ENCODE measurements around the gene ATP13A3. TPM values are rescaled to one million over a fixed set of nuclear protein-coding genes. Genes with fewer than 3 reads are reported as not detected.

The ATP13A3 gene
- total and polyA plus RNA-seq, 2 of the 4 experiments (the other 2 are of a cell fraction), result 48.1 to 154 TPM

- ChIA-PET POLR2A (ENCODE audit: unreplicated experiment) (no interaction called here), CTCF (interaction anchor here (1.7 kb wide), 1 partner anchor 10 kb away, joined by 6 read pairs; no protein-coding TSS in a partner anchor)
- H3K27me3 ChIP-seq (ENCODE audit: control insufficient read depth, insufficient read depth, low read length), result no peaks in the 10 kb centered on the region
- no peak overlapping the region for H3K27ac ChIP-seq (ENCODE audit: insufficient read depth, low read length)
- H2BK5ac ChIP-seq (ENCODE audit: low read depth, low read length, poor library complexity, severe bottlenecking), result no peak overlapping the region
- no peak for TF ChIP-seq CEBPB (IDR thresholded peaks at IDR 0.05; ENCODE audit: low read depth, low read length)
- no peak for TF ChIP-seq RFX5 (IDR thresholded peaks at IDR 0.05; ENCODE audit: low read depth, low read length)
- no peak for TF ChIP-seq POLR2A (IDR thresholded peaks at IDR 0.05; ENCODE audit: low read depth, low read length)
- TF ChIP-seq, protein P1, sequence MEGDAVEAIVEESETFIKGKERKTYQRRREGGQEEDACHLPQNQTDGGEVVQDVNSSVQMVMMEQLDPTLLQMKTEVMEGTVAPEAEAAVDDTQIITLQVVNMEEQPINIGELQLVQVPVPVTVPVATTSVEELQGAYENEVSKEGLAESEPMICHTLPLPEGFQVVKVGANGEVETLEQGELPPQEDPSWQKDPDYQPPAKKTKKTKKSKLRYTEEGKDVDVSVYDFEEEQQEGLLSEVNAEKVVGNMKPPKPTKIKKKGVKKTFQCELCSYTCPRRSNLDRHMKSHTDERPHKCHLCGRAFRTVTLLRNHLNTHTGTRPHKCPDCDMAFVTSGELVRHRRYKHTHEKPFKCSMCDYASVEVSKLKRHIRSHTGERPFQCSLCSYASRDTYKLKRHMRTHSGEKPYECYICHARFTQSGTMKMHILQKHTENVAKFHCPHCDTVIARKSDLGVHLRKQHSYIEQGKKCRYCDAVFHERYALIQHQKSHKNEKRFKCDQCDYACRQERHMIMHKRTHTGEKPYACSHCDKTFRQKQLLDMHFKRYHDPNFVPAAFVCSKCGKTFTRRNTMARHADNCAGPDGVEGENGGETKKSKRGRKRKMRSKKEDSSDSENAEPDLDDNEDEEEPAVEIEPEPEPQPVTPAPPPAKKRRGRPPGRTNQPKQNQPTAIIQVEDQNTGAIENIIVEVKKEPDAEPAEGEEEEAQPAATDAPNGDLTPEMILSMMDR (conservative IDR thresholded peaks at IDR 0.05; ENCODE audit: low read depth, low read length), result no peak
- TF ChIP-seq NFE2L2 (IDR thresholded peaks at IDR 0.05; ENCODE audit: low read depth, low read length), result no peak
- TF ChIP-seq BHLHE40 (IDR thresholded peaks at IDR 0.05; ENCODE audit: low read depth, low read length), result no peak
- TF ChIP-seq MXI1 (IDR thresholded peaks at IDR 0.05; ENCODE audit: borderline replicate concordance, low read depth, low read length), result no peak
- no peak for TF ChIP-seq RCOR1 (IDR thresholded peaks at IDR 0.05; ENCODE audit: insufficient replicate concordance, low read length)
- peaks cover 10 to 42% of the 10 kb centered on the region in 2 experiments for H3K79me1 ChIP-seq (ENCODE audit: low read depth in 1 of 2, low read length in 2 of 2)
- no peak overlapping the region for H3K9ac ChIP-seq (ENCODE audit: low read depth, low read length)
- no peak overlapping the region for H2AFZ ChIP-seq (replicated peaks; ENCODE audit: low read length, poor library complexity)
- no peak overlapping the region for H4K91ac ChIP-seq (ENCODE audit: insufficient read depth, low read depth, low read length)
- intact Hi-C loops (cut with micrococcal nuclease) (no loop called here), in situ Hi-C loops (cut with MboI; ENCODE audit: low sequenced_read_pairs) (no loop called here), dilution Hi-C loops (cut with HindIII; ENCODE audit: low sequenced_read_pairs, unreplicated experiment) (no loop called here)
- H3K4ac ChIP-seq (ENCODE audit: low read depth, low read length), result no peak overlapping the region
- H3K56ac ChIP-seq (ENCODE audit: extremely low read depth, insufficient read depth, low read length), result no peak overlapping the region
- H2AK5ac ChIP-seq (ENCODE audit: low read depth, low read length), result no peak overlapping the region
- no peak overlapping the region for H2BK120ac ChIP-seq (ENCODE audit: low read depth, low read length)
- WGBS, 2 experiments (ENCODE audit: extremely low coverage in 2 of 2, insufficient read length in 1 of 2), result 79% methylated on average over 5 of the region's 5 CpGs; no CpG with 5 or more reads in 1 of the 2 experiments
- no peak overlapping the region for H3K18ac ChIP-seq (ENCODE audit: low read depth, low read length)
- ATAC-seq (ENCODE audit: low read depth) (no peak), DNase-seq (no peak)
- H3K9me3 ChIP-seq (ENCODE audit: control insufficient read depth, insufficient read depth, low read length), result no peaks in the 10 kb centered on the region
- peaks cover 45% of the 10 kb centered on the region for H3K36me3 ChIP-seq (ENCODE audit: control insufficient read depth, insufficient read depth, low read length)
- H2BK15ac ChIP-seq (ENCODE audit: low read depth, low read length), result no peak overlapping the region
- H3K14ac ChIP-seq (replicated peaks; ENCODE audit: low read depth, low read length), result no peak overlapping the region
- no peak overlapping the region for H2BK20ac ChIP-seq (ENCODE audit: low read depth, low read length)
- no peaks in the 10 kb centered on the region for H3K4me1 ChIP-seq (ENCODE audit: control insufficient read depth, insufficient read depth, low read length)
- H3K9me1 ChIP-seq (ENCODE audit: insufficient read depth, low read length), result peaks cover 7% of the 10 kb centered on the region; the same call in 1 of the 2 replicates
- peaks cover 6% of the 10 kb centered on the region; the same call in 1 of the 2 replicates for H4K20me1 ChIP-seq (ENCODE audit: insufficient read depth, low read length)
- H4K5ac ChIP-seq (ENCODE audit: low read depth, low read length), result no peak overlapping the region
- H4K8ac ChIP-seq (ENCODE audit: low read depth in 2 of 2, low read length in 2 of 2), result peak overlapping the region in 1 of 2 experiments; percentile 35; a peak in 1 of 4 replicates
- no peak overlapping the region for H2AK9ac ChIP-seq (replicated peaks; ENCODE audit: low read depth, low read length, poor library complexity)
- H3K4me2 ChIP-seq (ENCODE audit: low read depth, low read length), result no peak overlapping the region
- no peak overlapping the region for H3K4me3 ChIP-seq (ENCODE audit: insufficient read depth, low read depth, low read length)
- no TSS peak for BruUV-seq (replicated peaks)
- H3K23ac ChIP-seq (ENCODE audit: low read depth, low read length), result no peak overlapping the region
Measured at GRCh38 chr3:194450341-194450740, 36.5 kb downstream of the ATP13A3 start.

All from IMR-90 (cell line).